ENCODE data around the gene IL1RN. TPM values are rescaled to one million over a fixed set of nuclear protein-coding genes. Genes with fewer than 3 reads are reported as not detected.

IL1RN gene
- total and polyA plus RNA-seq, 2 of the 13 experiments (the other 11 are each of a cell fraction or from before 2014, with no cell fraction given): 21.2 to 101 TPM

- TF ChIP-seq IKZF5 (CRISPR knock-in tag; IDR thresholded peaks at IDR 0.05) (peak; percentile 67; the same call in 1 of the 2 replicates), BCL6 (CRISPR knock-in tag; IDR thresholded peaks at IDR 0.05) (peak; percentile 41; the same call in 1 of the 2 replicates), SNAPC2 (CRISPR knock-in tag; IDR thresholded peaks at IDR 0.05) (no peak), RAD21 (CRISPR knock-in tag; IDR thresholded peaks at IDR 0.05) (peak; percentile 91), EHMT2 (IDR thresholded peaks at IDR 0.05; ENCODE audit: borderline replicate concordance, low read depth, low read length) (no peak), KAT8 (CRISPR knock-in tag; IDR thresholded peaks at IDR 0.05) (0 out of 2 replicates have a peak, but pooled peaks have one; percentile 19), XRCC5 (optimal IDR thresholded peaks at IDR 0.05; ENCODE audit: low read length) (peak; percentile 69), MED8 (CRISPR knock-in tag; IDR thresholded peaks at IDR 0.05; ENCODE audit: insufficient replicate concordance) (no peak), HIC2 (CRISPR knock-in tag; IDR thresholded peaks at IDR 0.05; ENCODE audit: low read depth) (no peak), KMT2A (CRISPR knock-in tag; IDR thresholded peaks at IDR 0.05) (0 out of 2 replicates have a peak, but pooled peaks have one; percentile 42), TBX2 (CRISPR knock-in tag; IDR thresholded peaks at IDR 0.05; ENCODE audit: borderline replicate concordance) (0 out of 2 replicates have a peak, but pooled peaks have one; percentile 35), POLR2A (IDR thresholded peaks at IDR 0.05; ENCODE audit: insufficient read depth in 1 of 2, low read depth in 2 of 2, low read length in 2 of 2) (no peak), ZNF12 (CRISPR knock-in tag; IDR thresholded peaks at IDR 0.05) (no peak; the same call in 1 of the 2 replicates), KDM1A (CRISPR knock-in tag; IDR thresholded peaks at IDR 0.05) (no peak), ZNF644 (CRISPR knock-in tag; IDR thresholded peaks at IDR 0.05; ENCODE audit: low read depth) (peak; percentile 5; the same call in 1 of the 2 replicates), ZNF431 (CRISPR knock-in tag; IDR thresholded peaks at IDR 0.05; ENCODE audit: borderline replicate concordance, low read depth) (no peak), ZNF451 (CRISPR knock-in tag; IDR thresholded peaks at IDR 0.05) (no peak), ZNF788 (CRISPR knock-in tag; IDR thresholded peaks at IDR 0.05; ENCODE audit: borderline replicate concordance) (peak; percentile 40; the same call in 1 of the 2 replicates), NR2F2 (IDR thresholded peaks at IDR 0.05; ENCODE audit: borderline replicate concordance, low read depth) (no peak), GATAD1 (CRISPR knock-in tag; IDR thresholded peaks at IDR 0.05) (peak; percentile 35; the same call in 1 of the 2 replicates), RXRB (CRISPR knock-in tag; IDR thresholded peaks at IDR 0.05; ENCODE audit: borderline replicate concordance) (no peak), ZMYM2 (CRISPR knock-in tag; IDR thresholded peaks at IDR 0.05) (0 out of 2 replicates have a peak, but pooled peaks have one; percentile 31), ZNF7 (CRISPR knock-in tag; IDR thresholded peaks at IDR 0.05) (no peak), ZNF782 (CRISPR knock-in tag; IDR thresholded peaks at IDR 0.05; ENCODE audit: borderline replicate concordance) (peak; percentile 48; the same call in 1 of the 2 replicates), ZNF234 (CRISPR knock-in tag; conservative IDR thresholded peaks at IDR 0.05) (no peak), ZNF614 (CRISPR knock-in tag; IDR thresholded peaks at IDR 0.05; ENCODE audit: borderline replicate concordance) (0 out of 2 replicates have a peak, but pooled peaks have one; percentile 46), ZNF501 (CRISPR knock-in tag; IDR thresholded peaks at IDR 0.05) (peak; percentile 70), ISL2 (CRISPR knock-in tag; IDR thresholded peaks at IDR 0.05) (no peak), RAD51 (IDR thresholded peaks at IDR 0.05; ENCODE audit: borderline replicate concordance) (no peak), ZNF780A (CRISPR knock-in tag; IDR thresholded peaks at IDR 0.05) (no peak)
- TF ChIP-seq, protein P1, sequence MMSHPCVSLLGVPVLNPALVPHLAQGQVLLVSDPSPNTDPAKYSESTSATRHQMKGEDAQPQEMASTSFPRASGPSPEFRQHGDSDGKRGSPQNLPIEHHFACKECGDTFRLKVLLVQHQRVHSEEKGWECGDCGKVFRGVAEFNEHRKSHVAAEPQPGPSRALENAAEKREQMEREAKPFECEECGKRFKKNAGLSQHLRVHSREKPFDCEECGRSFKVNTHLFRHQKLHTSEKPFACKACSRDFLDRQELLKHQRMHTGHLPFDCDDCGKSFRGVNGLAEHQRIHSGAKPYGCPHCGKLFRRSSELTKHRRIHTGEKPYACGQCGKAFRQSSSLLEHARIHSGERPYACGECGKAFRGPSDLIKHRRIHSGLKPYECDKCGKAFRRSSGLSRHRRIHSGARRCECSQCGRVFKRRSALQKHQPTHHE (CRISPR knock-in tag; IDR thresholded peaks at IDR 0.05; ENCODE audit: borderline replicate concordance): 0 out of 2 replicates have a peak, but pooled peaks have one; percentile 70
Observed at GRCh38 chr2:113080134-113080533, 47.3 kb upstream of the IL1RN start (continued).
